WTC11 (cell line): ENCODE results near the gene XKR8. TPM values are rescaled to one million over a fixed set of nuclear protein-coding genes. Genes with fewer than 3 reads are reported as not detected.

Experiments used
- ATAC-seq: fragments of 200-7000 bp; cut with Tn5 transposase; 2 replicates; pipeline ENCODE4 v1.10.0; 2021; ENCODE audit warnings: mild to moderate bottlenecking, moderate library complexity
- CTCF ChIA-PET: fragments of 300-600 bp; sonication (Branson Sonifier 250); formaldehyde crosslinking; loops from one replicate; lab custom pipeline; 2021; ENCODE audit warnings: antibody characterized with exemption; lab: Charles Lee
- POLR2A ChIA-PET: fragments of 350-600 bp; sonication (Branson Sonifier 250); formaldehyde crosslinking; loops from one replicate; lab custom pipeline; 2021; ENCODE audit warnings: antibody characterized with exemption; lab: Charles Lee
- DNase-seq: peaks from one replicate; pipeline ENCODE4 v3.0.0; 2021; ENCODE audit warnings: low spot score
- H3K27ac Mint-ChIP-seq: 2 replicates; pipeline ENCODE4 v1.8.0; 2021; ENCODE audit warnings: mixed read lengths
- H3K27me3 Mint-ChIP-seq: 2 replicates; pipeline ENCODE4 v1.8.0; 2021; ENCODE audit warnings: low read depth, mild to moderate bottlenecking, moderate library complexity, mixed read lengths
- H3K36me3 Mint-ChIP-seq: 2 replicates; pipeline ENCODE4 v1.8.0; 2021; ENCODE audit warnings: mixed read lengths
- H3K4me1 Mint-ChIP-seq: 2 replicates; pipeline ENCODE4 v1.8.0; 2022; ENCODE audit warnings: mixed read lengths
- H3K4me3 Mint-ChIP-seq: 2 replicates; pipeline ENCODE4 v1.8.0; 2021; ENCODE audit warnings: mild to moderate bottlenecking, moderate library complexity, mixed read lengths
- H3K9me3 Mint-ChIP-seq: 2 replicates; pipeline ENCODE4 v1.8.0; 2021; ENCODE audit warnings: mixed read lengths
- ELF4 ChIP-seq: sonication (generic); formaldehyde crosslinking; IDR thresholded peaks from 2 replicates; pipeline ENCODE4 v1.8.1; 2022; ENCODE audit warnings: low read depth, mild to moderate bottlenecking, moderate library complexity, missing genetic modification reagents
- ESRRA ChIP-seq: sonication (generic); formaldehyde crosslinking; IDR thresholded peaks from 2 replicates; pipeline ENCODE4 v1.8.1; 2022; ENCODE audit warnings: mild to moderate bottlenecking, missing genetic modification reagents, borderline replicate concordance
- FOXJ3 ChIP-seq: sonication (generic); formaldehyde crosslinking; IDR thresholded peaks from 2 replicates; pipeline ENCODE4 v1.9.0; 2021; ENCODE audit warnings: missing genetic modification reagents, mild to moderate bottlenecking, borderline replicate concordance
- GABPB1 ChIP-seq: sonication (generic); formaldehyde crosslinking; IDR thresholded peaks from 2 replicates; pipeline ENCODE4 v1.8.1; 2023; ENCODE audit warnings: mild to moderate bottlenecking, missing genetic modification reagents
- JUN ChIP-seq: sonication (generic); formaldehyde crosslinking; IDR thresholded peaks from 2 replicates; pipeline ENCODE4 v1.8.0; 2023; ENCODE audit warnings: mild to moderate bottlenecking, missing genetic modification reagents
- NFATC4 ChIP-seq: fragments of 250-450 bp; sonication (Bioruptor Pico); IDR thresholded peaks from 2 replicates; pipeline ENCODE4 v1.9.0; 2021; ENCODE audit warnings: mild to moderate bottlenecking
- NFYB ChIP-seq: sonication (generic); formaldehyde crosslinking; conservative IDR thresholded peaks from 2 replicates; pipeline ENCODE4 v1.8.0; 2022; ENCODE audit warnings: low read depth, missing genetic modification reagents
- OVOL2 ChIP-seq: fragments of 250-450 bp; sonication (Bioruptor Pico); IDR thresholded peaks from 2 replicates; pipeline ENCODE4 v1.9.0; 2021; ENCODE audit warnings: mild to moderate bottlenecking, borderline replicate concordance
- RORB ChIP-seq: fragments of 250-450 bp; sonication (Bioruptor Pico); IDR thresholded peaks from 2 replicates; pipeline ENCODE4 v1.9.0; 2021; ENCODE audit warnings: mild to moderate bottlenecking
- TCF7 ChIP-seq: sonication (generic); formaldehyde crosslinking; IDR thresholded peaks from 2 replicates; pipeline ENCODE4 v1.8.0; 2022; ENCODE audit warnings: mild to moderate bottlenecking, low read depth, missing genetic modification reagents, moderate library complexity
- TEAD1 ChIP-seq: sonication (generic); formaldehyde crosslinking; IDR thresholded peaks from 2 replicates; pipeline ENCODE4 v1.8.0; 2022; ENCODE audit warnings: mild to moderate bottlenecking, missing genetic modification reagents
- ZNF121 ChIP-seq: sonication (generic); formaldehyde crosslinking; IDR thresholded peaks from 2 replicates; pipeline ENCODE4 v1.8.0; 2023; ENCODE audit warnings: missing genetic modification reagents
- ZNF317 ChIP-seq: sonication (generic); formaldehyde crosslinking; IDR thresholded peaks from 2 replicates; pipeline ENCODE4 v1.8.1; 2023; ENCODE audit warnings: low read depth, mild to moderate bottlenecking, moderate library complexity, missing genetic modification reagents, borderline replicate concordance
- ZNF671 ChIP-seq: fragments of 250-450 bp; sonication (Bioruptor Pico); IDR thresholded peaks from 2 replicates; pipeline ENCODE4 v1.8.0; 2021; ENCODE audit warnings: mild to moderate bottlenecking
- total RNA-seq: library from RNA; stranded (reverse); gene quantifications from 3 replicates; pipeline ENCODE4 v1.2.3, GENCODE V29; 2021
- TF ChIP-seq, protein P1 (sequence below): sonication (generic); formaldehyde crosslinking; IDR thresholded peaks from 2 replicates; pipeline ENCODE4 v1.8.1; 2022; ENCODE audit warnings: mild to moderate bottlenecking, moderate library complexity, missing genetic modification reagents
- TF ChIP-seq, protein P2 (sequence below): sonication (generic); formaldehyde crosslinking; IDR thresholded peaks from 2 replicates; pipeline ENCODE4 v1.8.0; 2023; ENCODE audit warnings: missing genetic modification reagents
- TF ChIP-seq, protein P3 (sequence below): fragments of 250-450 bp; sonication (Bioruptor Pico); IDR thresholded peaks from 2 replicates; pipeline ENCODE4 v1.8.0; 2021; ENCODE audit warnings: mild to moderate bottlenecking
- TF ChIP-seq, protein P4 (sequence below): sonication (generic); formaldehyde crosslinking; IDR thresholded peaks from 2 replicates; pipeline ENCODE4 v1.8.0; 2022; ENCODE audit warnings: missing genetic modification reagents
- TF ChIP-seq, protein P5 (sequence below): sonication (generic); formaldehyde crosslinking; IDR thresholded peaks from 2 replicates; pipeline ENCODE4 v1.8.0; 2022; ENCODE audit warnings: mild to moderate bottlenecking, missing genetic modification reagents
- TF ChIP-seq, protein P6 (sequence below): sonication (generic); formaldehyde crosslinking; IDR thresholded peaks from 2 replicates; pipeline ENCODE4 v1.8.0; 2022; ENCODE audit warnings: mild to moderate bottlenecking, missing genetic modification reagents
- TF ChIP-seq, protein P7 (sequence below): sonication (generic); formaldehyde crosslinking; conservative IDR thresholded peaks from 2 replicates; pipeline ENCODE4 v1.8.1; 2023; ENCODE audit warnings: mild to moderate bottlenecking, low read depth, missing genetic modification reagents, moderate library complexity

Gene XKR8
- total RNA-seq, 1 experiment from 2014 or later: 15.5 TPM

DNA sequence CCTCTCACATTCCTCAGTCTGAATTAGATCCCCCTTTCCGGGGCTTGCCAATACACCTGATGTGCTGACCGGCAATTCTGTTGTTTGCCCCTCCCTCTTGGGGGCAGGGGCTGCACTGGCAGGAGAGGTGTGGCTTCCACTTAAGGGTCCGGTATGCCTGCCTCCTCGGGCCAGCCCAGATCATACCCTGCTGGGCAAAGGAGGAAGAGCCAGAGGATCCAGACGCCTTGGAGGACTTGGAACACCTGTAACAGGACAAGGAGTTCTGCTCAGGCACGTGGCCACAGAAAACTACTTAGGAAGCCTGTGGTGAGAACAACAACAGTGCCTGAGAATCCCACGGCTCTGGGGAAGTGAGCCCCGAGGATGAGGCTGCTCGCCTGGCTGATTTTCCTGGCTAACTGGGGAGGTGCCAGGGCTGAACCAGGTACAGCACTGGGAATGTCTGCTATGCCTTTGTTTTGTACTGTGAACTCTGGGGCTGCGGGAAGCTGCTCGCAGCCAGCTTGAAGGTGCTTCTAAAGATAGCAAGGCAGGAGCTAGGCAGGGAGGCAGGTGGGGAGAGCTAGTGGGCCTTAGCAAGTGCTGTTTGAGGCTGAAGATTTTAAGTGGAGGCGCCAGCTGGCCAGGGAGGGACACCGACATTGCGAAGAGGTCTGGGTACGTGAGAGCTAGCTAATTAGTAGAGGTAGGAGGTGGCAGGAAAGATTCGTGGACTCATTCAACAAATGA is 24.8 kb upstream of the XKR8 start, which contains the start of gene SMPDL3B (continued):
- TF ChIP-seq, protein P1, sequence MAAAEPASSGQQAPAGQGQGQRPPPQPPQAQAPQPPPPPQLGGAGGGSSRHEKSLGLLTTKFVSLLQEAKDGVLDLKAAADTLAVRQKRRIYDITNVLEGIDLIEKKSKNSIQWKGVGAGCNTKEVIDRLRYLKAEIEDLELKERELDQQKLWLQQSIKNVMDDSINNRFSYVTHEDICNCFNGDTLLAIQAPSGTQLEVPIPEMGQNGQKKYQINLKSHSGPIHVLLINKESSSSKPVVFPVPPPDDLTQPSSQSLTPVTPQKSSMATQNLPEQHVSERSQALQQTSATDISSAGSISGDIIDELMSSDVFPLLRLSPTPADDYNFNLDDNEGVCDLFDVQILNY (CRISPR knock-in tag): no peak; the same call in 1 of the 2 replicates
- TF ChIP-seq, protein P2, sequence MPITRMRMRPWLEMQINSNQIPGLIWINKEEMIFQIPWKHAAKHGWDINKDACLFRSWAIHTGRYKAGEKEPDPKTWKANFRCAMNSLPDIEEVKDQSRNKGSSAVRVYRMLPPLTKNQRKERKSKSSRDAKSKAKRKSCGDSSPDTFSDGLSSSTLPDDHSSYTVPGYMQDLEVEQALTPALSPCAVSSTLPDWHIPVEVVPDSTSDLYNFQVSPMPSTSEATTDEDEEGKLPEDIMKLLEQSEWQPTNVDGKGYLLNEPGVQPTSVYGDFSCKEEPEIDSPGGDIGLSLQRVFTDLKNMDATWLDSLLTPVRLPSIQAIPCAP: no peak
- TF ChIP-seq JUN (CRISPR knock-in tag): no peak
- no peak for TF ChIP-seq NFATC4
- TF ChIP-seq, protein P3, sequence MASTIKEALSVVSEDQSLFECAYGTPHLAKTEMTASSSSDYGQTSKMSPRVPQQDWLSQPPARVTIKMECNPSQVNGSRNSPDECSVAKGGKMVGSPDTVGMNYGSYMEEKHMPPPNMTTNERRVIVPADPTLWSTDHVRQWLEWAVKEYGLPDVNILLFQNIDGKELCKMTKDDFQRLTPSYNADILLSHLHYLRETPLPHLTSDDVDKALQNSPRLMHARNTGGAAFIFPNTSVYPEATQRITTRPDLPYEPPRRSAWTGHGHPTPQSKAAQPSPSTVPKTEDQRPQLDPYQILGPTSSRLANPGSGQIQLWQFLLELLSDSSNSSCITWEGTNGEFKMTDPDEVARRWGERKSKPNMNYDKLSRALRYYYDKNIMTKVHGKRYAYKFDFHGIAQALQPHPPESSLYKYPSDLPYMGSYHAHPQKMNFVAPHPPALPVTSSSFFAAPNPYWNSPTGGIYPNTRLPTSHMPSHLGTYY (CRISPR knock-in tag): no peak
- TF ChIP-seq GABPB1 (CRISPR knock-in tag): no peak
- TF ChIP-seq TEAD1 (CRISPR knock-in tag): 0 out of 2 replicates have a peak, but pooled peaks have one; percentile 22
- TF ChIP-seq FOXJ3: no peak
- no peak for TF ChIP-seq RORB (CRISPR knock-in tag)
- TF ChIP-seq, protein P4, sequence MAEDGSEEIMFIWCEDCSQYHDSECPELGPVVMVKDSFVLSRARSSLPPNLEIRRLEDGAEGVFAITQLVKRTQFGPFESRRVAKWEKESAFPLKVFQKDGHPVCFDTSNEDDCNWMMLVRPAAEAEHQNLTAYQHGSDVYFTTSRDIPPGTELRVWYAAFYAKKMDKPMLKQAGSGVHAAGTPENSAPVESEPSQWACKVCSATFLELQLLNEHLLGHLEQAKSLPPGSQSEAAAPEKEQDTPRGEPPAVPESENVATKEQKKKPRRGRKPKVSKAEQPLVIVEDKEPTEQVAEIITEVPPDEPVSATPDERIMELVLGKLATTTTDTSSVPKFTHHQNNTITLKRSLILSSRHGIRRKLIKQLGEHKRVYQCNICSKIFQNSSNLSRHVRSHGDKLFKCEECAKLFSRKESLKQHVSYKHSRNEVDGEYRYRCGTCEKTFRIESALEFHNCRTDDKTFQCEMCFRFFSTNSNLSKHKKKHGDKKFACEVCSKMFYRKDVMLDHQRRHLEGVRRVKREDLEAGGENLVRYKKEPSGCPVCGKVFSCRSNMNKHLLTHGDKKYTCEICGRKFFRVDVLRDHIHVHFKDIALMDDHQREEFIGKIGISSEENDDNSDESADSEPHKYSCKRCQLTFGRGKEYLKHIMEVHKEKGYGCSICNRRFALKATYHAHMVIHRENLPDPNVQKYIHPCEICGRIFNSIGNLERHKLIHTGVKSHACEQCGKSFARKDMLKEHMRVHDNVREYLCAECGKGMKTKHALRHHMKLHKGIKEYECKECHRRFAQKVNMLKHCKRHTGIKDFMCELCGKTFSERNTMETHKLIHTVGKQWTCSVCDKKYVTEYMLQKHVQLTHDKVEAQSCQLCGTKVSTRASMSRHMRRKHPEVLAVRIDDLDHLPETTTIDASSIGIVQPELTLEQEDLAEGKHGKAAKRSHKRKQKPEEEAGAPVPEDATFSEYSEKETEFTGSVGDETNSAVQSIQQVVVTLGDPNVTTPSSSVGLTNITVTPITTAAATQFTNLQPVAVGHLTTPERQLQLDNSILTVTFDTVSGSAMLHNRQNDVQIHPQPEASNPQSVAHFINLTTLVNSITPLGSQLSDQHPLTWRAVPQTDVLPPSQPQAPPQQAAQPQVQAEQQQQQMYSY: no peak
- TF ChIP-seq, protein P5, sequence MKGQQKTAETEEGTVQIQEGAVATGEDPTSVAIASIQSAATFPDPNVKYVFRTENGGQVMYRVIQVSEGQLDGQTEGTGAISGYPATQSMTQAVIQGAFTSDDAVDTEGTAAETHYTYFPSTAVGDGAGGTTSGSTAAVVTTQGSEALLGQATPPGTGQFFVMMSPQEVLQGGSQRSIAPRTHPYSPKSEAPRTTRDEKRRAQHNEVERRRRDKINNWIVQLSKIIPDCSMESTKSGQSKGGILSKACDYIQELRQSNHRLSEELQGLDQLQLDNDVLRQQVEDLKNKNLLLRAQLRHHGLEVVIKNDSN (CRISPR knock-in tag): peak; percentile 50; the same call in 1 of the 2 replicates
- TF ChIP-seq ESRRA (CRISPR knock-in tag): no peak

DNA sequence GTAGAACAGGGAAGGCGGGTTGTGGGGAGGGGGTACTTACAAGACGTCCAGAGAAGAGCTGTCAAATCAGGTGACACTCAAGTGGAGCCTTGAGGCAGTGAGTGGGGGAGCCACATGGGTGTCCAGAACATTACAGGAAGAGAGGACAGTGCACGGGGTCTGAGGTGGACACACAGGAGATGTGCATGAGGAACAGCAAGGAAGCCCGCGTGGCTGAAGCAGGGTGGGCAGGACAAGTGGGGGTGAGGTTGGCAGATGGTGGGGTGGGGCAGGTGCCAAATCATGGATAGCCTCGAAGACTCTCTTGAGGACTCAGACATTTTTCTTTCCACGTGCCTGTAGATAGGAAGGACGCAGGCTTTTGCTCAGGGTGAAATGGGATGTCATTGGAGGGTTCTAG is 24.1 kb upstream of the XKR8 start:
- ChIA-PET POLR2A (interaction anchor here (0.5 to 0.9 kb wide), 3 partner anchors 18 to 210 kb away, joined by 3 to 5 read pairs (median 4); partner anchors contain the start of gene FAM76A), CTCF (interaction anchor here (0.6 to 1.4 kb wide), 4 partner anchors 11 to 357 kb away, joined by 3 to 5 read pairs (median 4); no protein-coding TSS in a partner anchor)
- Mint-ChIP-seq H3K9me3 (no peaks in the 10 kb centered on the region), H3K27me3 (no peaks in the 10 kb centered on the region; the same call in 1 of the 2 replicates), H3K36me3 (no peaks in the 10 kb centered on the region), H3K4me3 (peak overlapping the region; percentile 82), H3K4me1 (peaks cover 53% of the 10 kb centered on the region), H3K27ac (peak overlapping the region; percentile 88; the same call in 1 of the 2 replicates)
- DNase-seq (no peak), ATAC-seq (no peak)
- no peak for TF ChIP-seq OVOL2 (CRISPR knock-in tag)
- no peak for TF ChIP-seq ZNF671 (CRISPR knock-in tag)
- no peak for TF ChIP-seq ZNF317 (CRISPR knock-in tag)
- TF ChIP-seq NFYB (CRISPR knock-in tag): no peak
- TF ChIP-seq, protein P6, sequence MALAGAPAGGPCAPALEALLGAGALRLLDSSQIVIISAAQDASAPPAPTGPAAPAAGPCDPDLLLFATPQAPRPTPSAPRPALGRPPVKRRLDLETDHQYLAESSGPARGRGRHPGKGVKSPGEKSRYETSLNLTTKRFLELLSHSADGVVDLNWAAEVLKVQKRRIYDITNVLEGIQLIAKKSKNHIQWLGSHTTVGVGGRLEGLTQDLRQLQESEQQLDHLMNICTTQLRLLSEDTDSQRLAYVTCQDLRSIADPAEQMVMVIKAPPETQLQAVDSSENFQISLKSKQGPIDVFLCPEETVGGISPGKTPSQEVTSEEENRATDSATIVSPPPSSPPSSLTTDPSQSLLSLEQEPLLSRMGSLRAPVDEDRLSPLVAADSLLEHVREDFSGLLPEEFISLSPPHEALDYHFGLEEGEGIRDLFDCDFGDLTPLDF (CRISPR knock-in tag): no peak
- TF ChIP-seq, protein P7, sequence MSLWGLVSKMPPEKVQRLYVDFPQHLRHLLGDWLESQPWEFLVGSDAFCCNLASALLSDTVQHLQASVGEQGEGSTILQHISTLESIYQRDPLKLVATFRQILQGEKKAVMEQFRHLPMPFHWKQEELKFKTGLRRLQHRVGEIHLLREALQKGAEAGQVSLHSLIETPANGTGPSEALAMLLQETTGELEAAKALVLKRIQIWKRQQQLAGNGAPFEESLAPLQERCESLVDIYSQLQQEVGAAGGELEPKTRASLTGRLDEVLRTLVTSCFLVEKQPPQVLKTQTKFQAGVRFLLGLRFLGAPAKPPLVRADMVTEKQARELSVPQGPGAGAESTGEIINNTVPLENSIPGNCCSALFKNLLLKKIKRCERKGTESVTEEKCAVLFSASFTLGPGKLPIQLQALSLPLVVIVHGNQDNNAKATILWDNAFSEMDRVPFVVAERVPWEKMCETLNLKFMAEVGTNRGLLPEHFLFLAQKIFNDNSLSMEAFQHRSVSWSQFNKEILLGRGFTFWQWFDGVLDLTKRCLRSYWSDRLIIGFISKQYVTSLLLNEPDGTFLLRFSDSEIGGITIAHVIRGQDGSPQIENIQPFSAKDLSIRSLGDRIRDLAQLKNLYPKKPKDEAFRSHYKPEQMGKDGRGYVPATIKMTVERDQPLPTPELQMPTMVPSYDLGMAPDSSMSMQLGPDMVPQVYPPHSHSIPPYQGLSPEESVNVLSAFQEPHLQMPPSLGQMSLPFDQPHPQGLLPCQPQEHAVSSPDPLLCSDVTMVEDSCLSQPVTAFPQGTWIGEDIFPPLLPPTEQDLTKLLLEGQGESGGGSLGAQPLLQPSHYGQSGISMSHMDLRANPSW (CRISPR knock-in tag): no peak
- no peak for TF ChIP-seq ZNF121 (CRISPR knock-in tag)
- TF ChIP-seq ELF4 (CRISPR knock-in tag): no peak
- no peak for TF ChIP-seq TCF7 (CRISPR knock-in tag)
